ENCODE measurements around the gene KY. TPM values are rescaled to one million over a fixed set of nuclear protein-coding genes. Genes with fewer than 3 reads are reported as not detected.

The KY gene
- total RNA-seq, 2 donors from 2014 or later, result not detected

DNA sequence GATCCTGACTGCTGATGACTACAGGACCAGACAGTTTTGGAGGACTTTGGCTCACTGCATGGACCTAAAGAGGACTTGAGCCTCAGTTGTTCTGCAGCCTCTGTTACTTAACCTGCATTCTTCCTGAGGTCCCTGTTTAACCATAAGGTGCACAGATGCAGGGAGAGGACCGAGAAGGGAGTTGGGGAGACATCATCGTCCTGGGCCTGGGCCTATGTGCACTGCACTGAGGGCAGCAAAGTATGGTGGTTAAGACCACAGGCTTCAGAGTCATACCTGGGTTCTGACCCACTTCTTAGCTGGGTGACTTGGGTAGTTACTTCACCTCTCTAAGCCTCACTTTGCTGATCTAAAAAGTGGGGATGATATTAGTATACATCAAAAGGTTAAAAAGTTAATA, 21.9 kb downstream of the KY start:
- Mint-ChIP-seq H3K36me3 (ENCODE audit: low read depth) (peaks cover 2% of the 10 kb centered on the region), H3K27me3 (ENCODE audit: insufficient read depth) (peaks cover 8% of the 10 kb centered on the region), H3K27ac (no peak overlapping the region), H3K4me3 (no peak overlapping the region), H3K4me1 (no peaks in the 10 kb centered on the region), H3K9me3 (peaks cover 13% of the 10 kb centered on the region)
- H3K36me3 ChIP-seq (ENCODE audit: control insufficient read depth, insufficient read depth, low read length), result no peaks in the 10 kb centered on the region
- peaks cover 15% of the 10 kb centered on the region for H3K9me3 ChIP-seq (ENCODE audit: control insufficient read depth, low read length)
- no peaks in the 10 kb centered on the region for H3K4me1 ChIP-seq (ENCODE audit: control insufficient read depth, insufficient read depth, low read length)
- H3K4me3 ChIP-seq (ENCODE audit: low read length), result no peak overlapping the region
- H3K27me3 ChIP-seq (ENCODE audit: control insufficient read depth, insufficient read depth, low read length, poor library complexity, severe bottlenecking), result no peaks in the 10 kb centered on the region
- no peak overlapping the region for H3K27ac ChIP-seq (ENCODE audit: low read depth, low read length)
- TF ChIP-seq, protein P1, sequence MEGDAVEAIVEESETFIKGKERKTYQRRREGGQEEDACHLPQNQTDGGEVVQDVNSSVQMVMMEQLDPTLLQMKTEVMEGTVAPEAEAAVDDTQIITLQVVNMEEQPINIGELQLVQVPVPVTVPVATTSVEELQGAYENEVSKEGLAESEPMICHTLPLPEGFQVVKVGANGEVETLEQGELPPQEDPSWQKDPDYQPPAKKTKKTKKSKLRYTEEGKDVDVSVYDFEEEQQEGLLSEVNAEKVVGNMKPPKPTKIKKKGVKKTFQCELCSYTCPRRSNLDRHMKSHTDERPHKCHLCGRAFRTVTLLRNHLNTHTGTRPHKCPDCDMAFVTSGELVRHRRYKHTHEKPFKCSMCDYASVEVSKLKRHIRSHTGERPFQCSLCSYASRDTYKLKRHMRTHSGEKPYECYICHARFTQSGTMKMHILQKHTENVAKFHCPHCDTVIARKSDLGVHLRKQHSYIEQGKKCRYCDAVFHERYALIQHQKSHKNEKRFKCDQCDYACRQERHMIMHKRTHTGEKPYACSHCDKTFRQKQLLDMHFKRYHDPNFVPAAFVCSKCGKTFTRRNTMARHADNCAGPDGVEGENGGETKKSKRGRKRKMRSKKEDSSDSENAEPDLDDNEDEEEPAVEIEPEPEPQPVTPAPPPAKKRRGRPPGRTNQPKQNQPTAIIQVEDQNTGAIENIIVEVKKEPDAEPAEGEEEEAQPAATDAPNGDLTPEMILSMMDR (conservative IDR thresholded peaks at IDR 0.05), result no peak
- 89 to 100% methylated on average over 1 to 2 of the region's 2 CpGs for whole genome bisulfite sequencing, 2 experiments (ENCODE audit: insufficient coverage in 1 of 2, insufficient read length in 1 of 2)
- H3K9ac ChIP-seq (ENCODE audit: extremely low read depth, low read length, poor library complexity, severe bottlenecking), result no peak overlapping the region
- DNase-seq, result peak; percentile 22

DNA sequence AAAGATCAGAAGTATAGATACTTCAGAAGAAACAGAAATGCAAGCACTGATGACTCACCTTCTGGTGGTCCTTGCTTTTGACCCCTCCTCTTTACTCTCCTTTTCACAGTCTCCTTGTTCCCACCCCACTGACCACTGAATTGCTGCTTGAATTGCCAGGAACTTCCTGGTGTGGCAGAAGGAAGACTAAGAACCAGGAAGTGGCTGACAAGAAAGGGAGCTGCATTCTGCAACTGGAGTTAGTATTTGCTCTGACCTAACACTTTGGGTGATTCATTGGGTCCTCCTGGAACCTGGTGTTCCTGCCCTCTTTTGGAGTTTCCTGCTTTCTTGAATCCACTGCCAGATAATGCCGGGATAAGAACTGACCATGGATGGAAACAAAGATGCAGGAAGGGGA, 23.0 kb downstream of the KY start:
- 88 to 100% methylated on average over 1 of the region's 1 CpG for WGBS, 2 experiments (ENCODE audit: insufficient coverage in 1 of 2, insufficient read length in 1 of 2)
- H3K36me3 Mint-ChIP-seq (ENCODE audit: low read depth), result peaks cover 2% of the 10 kb centered on the region
- DNase-seq, result peak; percentile 33

DNA sequence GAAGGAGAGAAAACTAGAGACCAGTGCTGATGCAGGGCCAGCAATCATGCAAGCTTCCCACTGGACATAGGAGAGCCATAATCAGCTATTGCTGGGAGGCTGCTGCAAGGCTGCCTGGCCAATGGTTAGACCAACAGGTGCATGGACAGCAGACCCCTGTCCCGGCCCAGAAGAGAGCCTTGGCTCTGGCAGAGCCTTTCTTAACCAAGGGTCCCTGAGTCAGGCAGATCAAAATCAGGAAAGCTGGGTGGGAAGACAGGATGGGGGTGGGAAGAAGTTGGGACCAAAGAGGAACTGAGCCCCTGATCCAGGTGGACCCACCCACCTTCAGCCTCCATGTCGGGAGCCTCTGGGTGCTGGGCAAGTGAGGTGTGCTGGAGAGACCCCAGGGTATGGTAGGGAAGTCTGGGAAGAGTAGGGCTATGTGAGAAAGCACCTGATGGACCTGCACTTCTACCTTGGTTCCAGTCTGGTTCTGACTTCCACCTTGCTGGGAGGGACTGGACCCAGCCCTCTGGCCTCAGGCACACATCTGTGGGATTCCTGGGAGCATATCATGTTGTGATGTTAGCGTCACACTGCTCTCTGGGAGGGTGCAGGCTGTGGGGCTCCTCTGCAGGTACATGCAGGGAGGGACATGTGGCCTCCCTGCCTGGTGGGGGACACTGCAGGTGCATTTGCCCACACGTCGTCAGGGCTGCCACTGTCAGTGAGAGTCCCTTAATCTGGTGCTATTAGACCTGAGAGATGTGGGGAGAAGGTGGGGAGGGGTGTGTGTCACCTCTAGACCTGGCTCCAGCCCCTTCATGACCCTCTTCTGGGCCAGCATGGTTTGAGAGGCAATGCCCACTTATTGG, 24.7 kb downstream of the KY start:
- TF ChIP-seq, protein P1 (conservative IDR thresholded peaks at IDR 0.05), result no peak
- no peaks in the 10 kb centered on the region for H3K36me3 Mint-ChIP-seq (ENCODE audit: low read depth)
- Histone ChIP-seq H3K9me3 (ENCODE audit: control insufficient read depth, low read length) (peaks cover 5% of the 10 kb centered on the region), H3K9ac (ENCODE audit: extremely low read depth, low read length, poor library complexity, severe bottlenecking) (no peak overlapping the region), H3K4me1 (ENCODE audit: control insufficient read depth, insufficient read depth, low read length) (no peaks in the 10 kb centered on the region), H3K36me3 (ENCODE audit: control insufficient read depth, insufficient read depth, low read length) (no peaks in the 10 kb centered on the region), H3K27me3 (ENCODE audit: control insufficient read depth, insufficient read depth, low read length, poor library complexity, severe bottlenecking) (no peaks in the 10 kb centered on the region), H3K4me3 (ENCODE audit: low read length) (no peak overlapping the region), H3K27ac (ENCODE audit: low read depth, low read length) (no peak overlapping the region)
- no peaks in the 10 kb centered on the region for H3K4me1 Mint-ChIP-seq
- H3K27me3 Mint-ChIP-seq (ENCODE audit: insufficient read depth), result peaks cover 4% of the 10 kb centered on the region
- WGBS, 2 experiments (ENCODE audit: insufficient coverage in 1 of 2, insufficient read length in 1 of 2), result 90 to 97% methylated on average over 4 to 5 of the region's 5 CpGs
- no peak overlapping the region for H3K4me3 Mint-ChIP-seq
- peaks cover 3% of the 10 kb centered on the region for H3K9me3 Mint-ChIP-seq
- no peak overlapping the region for H3K27ac Mint-ChIP-seq
- peak; percentile 39 for DNase-seq

More for the DNA sequence above, 23.0 kb downstream of the KY start:
- TF ChIP-seq, protein P1 (conservative IDR thresholded peaks at IDR 0.05), result no peak
- no peak overlapping the region for H3K4me3 ChIP-seq (ENCODE audit: low read length)
- H3K9me3 ChIP-seq (ENCODE audit: control insufficient read depth, low read length), result peaks cover 15% of the 10 kb centered on the region
- H3K27ac Mint-ChIP-seq, result no peak overlapping the region
- H3K9me3 Mint-ChIP-seq, result peaks cover 13% of the 10 kb centered on the region
- no peaks in the 10 kb centered on the region for H3K27me3 ChIP-seq (ENCODE audit: control insufficient read depth, insufficient read depth, low read length, poor library complexity, severe bottlenecking)
- no peaks in the 10 kb centered on the region for H3K36me3 ChIP-seq (ENCODE audit: control insufficient read depth, insufficient read depth, low read length)
- H3K4me1 Mint-ChIP-seq, result no peaks in the 10 kb centered on the region
- no peak overlapping the region for H3K4me3 Mint-ChIP-seq
- no peak overlapping the region for H3K9ac ChIP-seq (ENCODE audit: extremely low read depth, low read length, poor library complexity, severe bottlenecking)
- no peaks in the 10 kb centered on the region for H3K4me1 ChIP-seq (ENCODE audit: control insufficient read depth, insufficient read depth, low read length)
- H3K27ac ChIP-seq (ENCODE audit: low read depth, low read length), result no peak overlapping the region
- H3K27me3 Mint-ChIP-seq (ENCODE audit: insufficient read depth), result peaks cover under 1% of the 10 kb centered on the region

All from endodermal cell (in vitro differentiated cells).